ENCODE results near the gene RIN3.
"Not testable (repeated sequence)": the region's sequence is repeated elsewhere in the genome, so short reads cannot be mapped to it uniquely, and the experiment has no call there.

The RIN3 gene

DNA sequence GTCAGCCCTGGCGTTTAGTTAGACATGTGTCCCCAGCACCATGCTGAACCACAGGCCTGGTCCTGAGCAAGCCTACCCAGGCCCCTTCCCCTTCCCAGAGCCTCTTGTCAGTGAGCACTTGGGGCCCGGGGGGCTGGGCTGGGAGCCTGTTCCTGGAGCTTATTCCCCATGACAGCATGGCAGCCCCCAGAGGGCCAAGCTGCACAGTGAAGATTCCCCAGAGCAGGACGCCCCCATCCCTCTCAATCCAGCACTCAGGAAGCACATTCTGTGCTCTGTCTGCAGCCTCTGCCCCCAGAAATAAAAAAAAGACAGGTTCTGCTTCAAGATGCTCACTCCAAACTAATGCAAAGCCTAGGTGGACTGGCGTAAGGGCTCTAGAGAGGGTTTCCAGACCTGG, 117.5 kb downstream of the RIN3 start:
- no peak for DNase-seq

DNA sequence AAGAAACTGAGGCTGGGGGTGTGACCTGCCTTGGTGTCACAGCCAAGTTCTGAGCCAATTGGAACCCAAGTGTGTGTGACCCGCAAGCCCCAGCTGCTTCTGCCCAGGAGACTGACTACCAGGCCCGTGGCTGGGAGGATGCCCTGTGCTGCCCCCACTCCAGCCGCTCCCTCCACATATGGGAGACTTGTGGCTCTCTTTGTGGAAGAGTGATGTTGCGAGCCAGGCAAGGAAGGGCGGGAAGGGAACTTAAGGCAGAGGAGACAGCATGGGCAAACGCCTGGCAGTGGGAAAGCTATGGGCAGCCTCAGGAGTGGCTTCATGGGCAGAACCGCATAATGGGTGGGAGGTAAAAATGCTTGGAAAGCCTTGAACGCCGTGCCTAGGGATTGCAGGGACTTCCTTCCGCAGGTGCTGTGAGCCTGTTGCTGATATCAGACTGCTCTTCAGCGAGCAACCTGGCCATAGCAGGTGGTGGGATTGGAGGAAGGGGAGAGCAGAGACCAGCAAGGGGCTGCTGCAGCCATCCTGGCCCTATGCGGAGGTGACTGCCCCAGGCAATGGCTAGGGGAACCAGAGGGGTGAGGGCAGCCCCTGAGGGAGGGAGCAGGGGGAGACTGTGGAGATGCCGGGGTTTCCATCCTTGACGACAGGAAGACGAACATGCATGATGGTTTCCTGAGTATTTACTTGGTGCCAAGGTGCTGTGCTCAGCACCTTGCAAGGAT, 119.1 kb downstream of the RIN3 start:
- DNase-seq = no peak

DNA sequence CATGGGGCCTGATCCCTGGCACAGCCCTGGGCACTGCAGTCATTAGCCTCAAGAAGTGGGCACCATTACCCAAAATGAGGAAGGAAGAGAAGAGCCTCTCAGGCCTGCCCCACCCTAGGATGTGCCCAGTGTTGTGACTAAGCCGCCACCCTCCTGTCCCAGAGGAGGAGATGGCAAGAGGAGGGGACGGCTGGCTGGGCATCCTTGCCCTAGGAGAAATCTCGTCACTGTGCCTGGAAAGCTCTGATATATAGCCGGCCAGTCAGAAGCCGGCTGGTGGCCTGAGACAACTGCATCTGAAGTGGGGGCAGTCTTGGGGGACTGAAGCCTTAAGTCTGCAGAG, 119.7 kb downstream of the RIN3 start:
- no peak for DNase-seq

DNA sequence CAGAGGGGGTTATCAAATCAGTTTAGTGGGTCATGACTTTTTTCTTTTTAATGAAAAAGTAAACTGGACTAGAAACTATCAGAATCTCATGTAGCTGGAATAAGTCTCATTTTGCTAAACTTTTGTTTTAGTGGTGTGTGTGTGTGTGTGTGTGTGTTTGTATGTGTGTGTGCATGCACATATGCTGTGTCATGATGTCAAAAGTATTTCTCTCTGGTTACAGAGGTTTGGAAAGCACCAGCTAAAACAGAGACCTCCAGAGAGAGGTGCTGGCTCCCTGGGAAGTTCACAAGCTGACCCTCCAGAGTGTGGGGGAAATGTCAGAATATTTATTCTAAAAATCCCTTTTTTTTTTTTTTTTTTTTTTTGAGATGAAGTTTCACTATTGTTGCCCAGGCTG, 120.1 kb downstream of the RIN3 start:
- DNase-seq = no peak

DNA sequence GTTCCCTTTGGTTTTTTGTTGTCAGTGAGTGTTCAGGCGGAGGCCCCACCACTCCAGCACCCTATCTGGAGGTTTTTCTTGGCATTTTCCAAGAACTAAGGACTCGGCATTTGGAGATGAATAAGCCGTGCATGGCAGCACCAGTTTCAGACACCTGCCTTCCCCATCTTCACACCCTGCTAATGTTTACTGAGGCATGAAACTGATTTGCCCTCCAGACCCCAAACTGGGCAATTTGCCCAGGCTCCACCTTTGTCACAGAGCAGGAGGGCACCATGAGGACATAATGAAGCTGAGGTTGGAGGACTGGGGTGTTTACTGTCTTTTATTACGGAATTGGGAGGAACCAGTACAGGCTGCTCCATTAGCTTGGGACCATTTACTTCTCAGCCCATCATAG, 121.5 kb downstream of the RIN3 start:
- peak; percentile 44 for DNase-seq

DNA sequence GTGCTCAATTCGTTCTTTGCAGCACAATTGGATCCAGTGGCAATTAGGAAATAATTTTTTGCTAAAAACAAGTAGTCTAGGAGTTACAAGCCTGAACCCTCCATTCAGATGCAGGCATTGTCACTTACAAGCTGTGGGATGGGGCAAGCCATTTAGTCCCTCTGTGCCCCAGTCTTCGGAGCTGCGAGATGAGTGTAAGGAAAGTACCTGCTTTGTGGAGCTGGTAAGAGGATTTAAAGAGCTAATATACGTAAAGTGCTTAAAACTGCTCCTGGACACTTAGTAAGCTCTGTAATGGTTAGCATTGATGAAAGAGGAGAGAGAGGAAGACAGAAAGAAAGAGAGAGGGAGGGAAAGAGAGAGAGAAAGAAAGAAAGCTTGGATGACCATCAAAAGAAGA, 122.3 kb downstream of the RIN3 start:
- no peak for DNase-seq

DNA sequence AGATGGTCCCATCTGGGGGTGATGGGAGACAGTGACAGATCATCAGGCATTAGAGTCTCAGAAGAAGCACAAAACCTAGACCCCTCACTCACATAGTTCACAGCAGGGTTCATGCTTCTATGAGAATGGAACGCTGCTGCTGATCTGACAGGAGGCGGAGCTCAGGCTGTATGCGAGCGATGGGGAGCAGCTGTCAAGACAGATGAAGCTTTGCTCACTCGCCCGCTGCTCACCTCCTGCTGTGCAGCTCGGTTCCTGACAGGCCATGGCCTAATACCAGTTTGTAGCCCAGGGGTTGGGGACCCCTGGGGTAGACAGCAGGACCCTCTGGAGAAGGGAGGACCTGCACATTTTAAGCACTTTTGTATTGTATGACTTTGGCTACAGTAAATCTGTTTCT, 123.6 kb downstream of the RIN3 start:
- peak; percentile 92 for DNase-seq

DNA sequence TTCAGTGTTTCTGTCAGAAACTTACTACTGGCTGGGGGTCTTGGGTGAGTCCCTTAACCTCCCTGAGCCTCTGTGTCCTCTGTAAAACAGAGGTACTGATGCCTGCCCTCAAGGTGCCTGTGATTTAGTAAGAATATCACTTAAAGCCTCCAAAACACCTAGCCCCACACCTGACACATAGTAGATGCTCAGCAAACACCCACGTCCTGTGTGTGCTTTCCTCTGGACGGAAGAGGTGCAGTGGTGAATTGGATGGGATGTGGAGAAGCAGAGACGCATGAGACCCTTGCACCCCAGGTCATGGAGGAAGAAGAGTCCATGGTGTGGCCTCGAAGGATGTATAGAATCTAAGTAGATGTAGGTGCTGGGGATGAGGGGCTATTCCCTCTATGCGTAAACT, 124.3 kb downstream of the RIN3 start:
- DNase-seq = no peak

DNA sequence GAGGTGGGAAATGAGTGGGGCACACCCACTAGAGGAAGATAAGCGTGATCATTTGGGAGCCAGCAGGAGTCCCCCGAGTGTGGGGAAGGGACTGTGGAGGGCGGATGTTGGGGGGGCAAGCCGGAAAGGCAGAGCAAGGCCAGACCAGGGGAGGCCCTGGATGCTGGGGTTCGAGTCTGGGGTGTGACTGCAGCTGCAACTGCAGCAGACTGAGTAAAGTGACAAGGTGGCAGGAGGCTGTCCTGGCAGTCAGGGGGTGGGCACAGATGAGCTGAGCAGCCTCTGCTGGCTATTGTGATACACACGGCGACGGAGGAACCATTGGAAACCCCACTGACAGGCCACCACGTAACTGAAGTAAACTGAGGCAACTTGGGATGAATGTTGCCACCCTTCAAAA, 124.7 kb downstream of the RIN3 start:
- DNase-seq = no peak

DNA sequence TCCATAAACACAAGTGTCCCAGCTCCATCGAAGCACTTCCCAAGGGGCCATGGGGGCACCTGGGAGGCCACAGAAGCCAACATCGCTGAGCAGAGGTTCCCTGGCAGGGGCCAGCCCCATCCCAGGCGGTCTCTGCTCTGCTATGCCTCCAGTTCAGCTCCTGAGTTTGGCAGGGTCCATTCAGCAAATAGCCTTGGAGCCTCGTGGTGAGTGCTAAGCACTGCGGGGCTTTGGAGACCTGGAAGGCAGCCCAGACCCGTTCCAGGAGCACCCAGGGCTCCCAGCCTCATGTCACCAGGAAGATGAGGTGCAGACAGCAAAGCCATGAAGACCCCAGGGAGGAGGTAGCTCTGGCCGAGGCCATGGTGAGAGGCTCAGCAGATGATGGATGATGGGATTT, 125.3 kb downstream of the RIN3 start:
- no peak for DNase-seq

DNA sequence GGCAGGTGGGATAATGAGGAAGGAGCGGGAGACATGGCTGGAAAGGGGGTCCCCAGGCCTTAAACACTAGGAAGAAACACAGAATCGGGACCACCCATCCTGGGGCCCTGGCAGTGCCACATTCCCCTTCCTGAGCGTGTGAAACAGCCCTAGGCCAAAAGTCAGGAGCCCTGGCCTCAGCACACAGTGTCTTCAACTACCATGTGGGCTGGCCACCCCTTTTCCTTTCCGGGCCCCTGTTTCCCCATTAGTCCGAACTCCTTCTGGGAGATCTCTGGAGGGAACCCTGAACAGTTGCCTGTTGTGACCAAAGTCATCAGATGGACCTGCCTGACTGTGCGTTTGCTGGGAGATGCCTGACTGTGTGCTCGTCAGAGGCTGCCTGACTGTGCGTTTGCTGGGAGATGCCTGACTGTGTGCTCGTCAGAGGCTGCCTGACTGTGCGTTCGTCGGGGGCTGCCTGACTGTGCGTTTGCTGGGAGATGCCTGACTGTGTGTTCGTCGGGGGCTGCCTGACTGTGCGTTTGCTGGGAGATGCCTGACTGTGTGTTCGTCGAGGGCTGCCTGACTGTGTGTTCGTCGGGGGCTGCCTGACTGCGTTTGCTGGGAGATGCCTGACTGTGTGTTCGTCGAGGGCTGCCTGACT, 126.0 kb downstream of the RIN3 start:
- not testable (repeated sequence) for DNase-seq

DNA sequence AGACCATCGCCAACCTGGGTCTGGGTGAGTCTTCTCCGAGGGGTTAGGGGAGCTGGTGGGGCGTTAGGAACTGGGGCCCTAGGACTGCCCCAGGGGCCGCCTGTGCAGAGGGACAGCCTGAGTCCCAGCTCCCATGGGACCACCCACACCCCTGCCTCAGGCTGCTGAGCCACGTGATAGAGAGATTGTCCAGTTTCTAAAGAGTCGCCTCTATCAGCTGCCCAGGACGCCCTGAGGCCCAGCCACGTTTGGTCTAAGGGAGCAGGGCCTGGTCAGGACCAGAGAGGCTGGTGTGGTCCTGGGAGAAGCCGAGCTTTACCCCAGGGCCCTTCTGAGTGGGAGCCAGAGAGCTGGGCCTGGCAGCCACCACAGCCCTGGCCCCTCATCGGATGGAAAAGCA, 127.7 kb downstream of the RIN3 start:
- DNase-seq = no peak

DNA sequence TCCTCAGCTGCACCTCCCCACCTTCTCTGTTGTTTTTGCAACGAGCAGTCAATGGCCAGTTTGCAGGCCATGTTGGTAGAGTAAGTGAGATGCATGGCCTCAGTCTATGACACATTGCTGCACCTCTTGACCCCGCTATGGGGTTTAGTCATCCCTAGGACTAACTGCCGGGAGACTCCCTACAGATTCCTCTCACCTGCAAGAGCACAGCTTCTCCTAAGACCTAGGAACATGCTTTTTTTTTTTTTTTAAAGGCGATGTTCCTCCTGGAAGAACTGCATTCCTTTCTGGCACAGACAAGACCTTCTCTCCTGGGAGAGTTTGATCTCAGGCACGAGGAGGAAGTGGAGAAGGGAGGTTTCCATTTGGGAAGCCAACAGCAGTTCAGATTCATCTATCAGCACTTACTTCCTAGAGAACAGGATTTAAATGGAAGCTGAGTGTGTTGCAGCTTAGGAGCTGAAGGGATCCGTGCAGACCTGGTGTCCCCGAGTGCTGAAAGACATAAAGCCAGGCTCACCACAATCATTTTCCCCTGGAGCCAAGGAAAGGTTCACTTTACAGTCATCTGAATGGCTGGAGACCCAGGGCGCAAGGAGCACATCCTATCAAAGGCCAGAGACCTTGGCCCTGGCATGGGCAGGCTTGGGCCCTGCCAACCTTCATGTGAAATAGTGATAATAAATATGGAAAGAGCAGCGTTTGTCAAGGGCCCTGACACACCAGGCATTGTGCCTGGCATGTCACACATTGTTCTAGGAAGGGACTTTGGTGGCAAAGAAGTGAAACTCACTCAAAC, 130.8 kb downstream of the RIN3 start:
- no peak for DNase-seq

DNA sequence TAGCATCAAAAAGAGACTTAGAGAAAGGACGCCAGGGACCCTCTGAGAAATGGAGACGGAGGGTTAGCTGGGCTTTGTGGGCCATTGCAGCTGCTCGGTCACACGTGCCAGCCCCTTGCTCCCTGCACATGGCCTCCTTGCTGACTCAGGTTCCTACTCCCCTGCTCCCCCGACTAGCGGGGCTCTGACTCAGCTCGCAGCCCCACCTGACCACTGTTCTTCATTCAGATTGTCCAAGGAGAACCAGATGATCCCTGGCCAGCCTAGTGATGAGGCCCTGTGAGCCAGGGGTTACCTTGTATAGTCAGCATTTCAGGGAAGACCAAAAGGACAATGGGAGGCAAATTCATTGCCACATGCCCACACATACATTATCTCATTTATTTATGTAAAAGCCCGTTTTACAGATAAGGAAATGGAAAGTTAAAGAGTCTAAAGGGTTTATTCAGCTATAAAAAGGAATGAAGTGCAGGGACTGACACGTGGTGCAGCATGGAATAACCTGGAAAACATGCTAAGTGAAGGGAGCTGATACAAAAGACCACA, 131.5 kb downstream of the RIN3 start:
- DNase-seq = no peak

DNA sequence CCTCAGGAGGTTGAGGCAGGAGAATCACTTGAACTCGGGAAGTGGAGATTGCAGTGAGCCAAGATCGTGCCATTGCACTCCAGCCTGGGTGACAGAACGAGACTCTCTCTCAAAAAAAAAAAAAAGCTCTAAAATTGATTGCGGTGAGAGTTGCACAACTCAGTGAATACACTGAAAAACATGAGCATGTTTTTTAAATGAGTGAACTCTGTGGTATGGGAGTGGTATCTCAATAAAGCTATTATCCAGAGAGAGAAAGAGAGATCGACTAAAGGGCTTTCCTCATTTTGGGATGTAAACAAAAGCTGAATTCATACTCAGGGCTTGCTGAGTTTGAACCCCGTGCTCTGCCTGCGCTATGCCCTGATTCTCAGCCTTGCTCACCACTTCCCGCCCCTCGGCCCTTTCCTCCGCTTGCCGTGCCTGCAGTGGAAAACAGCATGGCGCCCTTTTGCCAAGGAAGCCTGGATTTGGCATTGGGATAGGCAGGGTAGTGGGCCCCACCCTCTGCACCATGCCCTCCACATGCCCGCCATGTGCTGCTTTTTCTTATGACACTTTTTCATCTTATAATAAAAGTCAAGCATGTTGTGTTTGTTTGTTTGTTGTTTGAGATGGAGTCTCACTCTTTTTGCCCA, 132.4 kb downstream of the RIN3 start:
- DNase-seq = no peak

DNA sequence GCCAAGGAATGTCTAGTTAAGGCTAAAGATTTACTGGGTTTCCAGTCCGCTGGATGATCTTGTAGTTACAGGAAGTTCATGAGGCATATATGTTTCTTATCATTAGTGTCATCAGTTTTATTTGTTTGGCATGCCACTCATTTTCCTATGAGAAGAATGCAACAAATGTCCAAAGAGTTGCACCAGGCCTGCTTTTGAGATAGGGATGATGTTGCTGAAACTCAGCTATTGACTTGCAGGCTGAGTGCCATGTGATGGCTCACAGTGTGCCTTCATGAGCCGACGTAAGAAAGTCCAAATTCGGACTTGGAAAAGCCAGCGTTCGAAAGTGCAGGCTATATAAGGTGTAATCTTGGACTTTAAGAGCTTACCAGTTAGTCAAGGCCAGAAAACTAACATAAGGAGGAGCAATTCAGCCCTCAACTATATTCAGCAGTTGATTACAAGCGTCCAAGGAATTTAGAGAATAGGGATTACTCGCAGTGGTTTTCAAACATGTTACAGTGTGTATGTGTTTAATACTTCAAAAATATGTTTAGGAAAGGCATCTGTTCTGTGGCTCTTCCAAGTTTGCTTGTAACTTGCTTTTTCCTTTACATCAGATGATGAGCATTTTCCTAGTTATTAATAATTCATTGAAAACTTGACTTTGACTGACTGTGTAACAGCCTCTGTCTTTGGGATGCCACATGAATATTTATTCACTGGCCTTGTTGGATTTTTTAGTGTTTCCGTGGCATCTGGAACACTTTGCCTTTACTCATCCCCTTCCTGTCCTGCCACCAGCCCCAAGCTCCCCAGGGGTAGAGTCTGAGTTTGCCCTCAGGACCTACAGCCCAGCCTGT, 133.6 kb downstream of the RIN3 start:
- DNase-seq = no peak

DNA sequence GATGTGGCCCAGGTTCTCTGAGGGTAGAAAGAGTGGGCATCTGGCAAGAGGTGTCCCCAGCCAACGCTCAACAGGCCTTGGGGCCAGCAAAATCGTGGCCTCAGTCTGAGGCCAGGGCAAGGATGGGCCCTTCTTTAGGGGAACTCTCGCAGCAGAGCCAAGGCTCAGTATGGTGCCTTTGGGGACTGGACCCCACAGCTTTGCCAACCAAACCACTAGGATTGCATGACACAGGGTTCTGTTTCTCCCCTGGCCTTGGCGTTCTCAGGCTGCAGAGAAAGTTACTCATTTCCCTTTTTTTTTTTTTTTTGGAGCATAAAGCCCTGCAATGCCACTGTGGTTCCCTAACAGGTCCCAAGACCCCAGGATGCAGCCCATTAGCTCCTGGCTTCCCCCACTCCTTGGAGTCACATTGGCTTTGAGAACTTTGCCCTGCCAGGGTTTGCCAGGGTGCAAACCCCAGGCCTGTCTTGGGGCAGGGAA, 134.3 kb downstream of the RIN3 start:
- DNase-seq = no peak

DNA sequence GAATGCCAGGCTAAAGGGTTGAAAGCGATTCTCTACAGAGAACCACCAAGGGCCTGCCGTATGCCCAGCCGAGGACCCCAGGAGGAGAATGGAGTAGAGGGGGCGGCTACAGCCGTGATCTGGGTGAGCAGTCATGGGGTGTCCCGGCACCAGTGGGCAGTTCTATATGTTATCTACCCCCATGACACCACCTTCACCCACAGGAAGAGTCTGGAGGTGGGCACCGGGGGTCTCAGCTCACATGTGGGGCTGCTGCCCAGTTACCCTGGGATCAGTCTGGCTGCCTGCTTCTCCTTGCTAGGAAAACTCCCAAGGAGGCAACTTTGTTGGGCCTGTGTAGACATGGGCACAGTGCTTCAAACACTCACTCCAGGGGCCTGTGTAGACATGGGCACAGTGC, 135.5 kb downstream of the RIN3 start:
- no peak for DNase-seq

DNA sequence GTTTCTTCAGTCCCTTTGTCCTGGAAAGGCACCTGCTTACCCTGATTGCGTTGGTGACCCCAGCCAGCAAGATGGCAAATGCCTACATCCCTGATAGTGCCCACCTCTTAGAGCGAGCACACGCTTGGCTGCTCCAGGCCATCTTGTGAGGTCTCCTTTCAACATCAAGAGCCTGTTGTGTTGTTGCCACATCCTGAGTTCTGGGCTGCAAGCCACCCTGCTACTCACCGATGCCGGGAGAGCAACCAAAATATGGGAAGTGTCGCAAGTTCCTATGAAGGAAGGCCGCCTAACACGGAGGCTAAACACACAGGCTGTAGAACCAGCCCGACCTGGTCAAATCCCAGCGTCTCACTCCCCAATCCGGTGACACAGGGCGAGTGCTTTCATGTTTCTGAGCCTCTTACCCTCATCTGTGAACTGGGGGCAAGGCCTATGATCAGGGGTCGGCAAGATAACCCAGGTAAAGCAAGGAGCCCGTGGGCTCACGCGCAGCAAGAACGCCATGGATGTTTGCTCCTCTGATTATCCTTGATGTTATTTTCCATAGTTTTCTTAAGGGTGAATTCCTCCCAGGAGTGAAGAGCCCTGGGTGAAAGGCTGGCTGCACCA, 136.5 kb downstream of the RIN3 start:
- no peak for DNase-seq

DNA sequence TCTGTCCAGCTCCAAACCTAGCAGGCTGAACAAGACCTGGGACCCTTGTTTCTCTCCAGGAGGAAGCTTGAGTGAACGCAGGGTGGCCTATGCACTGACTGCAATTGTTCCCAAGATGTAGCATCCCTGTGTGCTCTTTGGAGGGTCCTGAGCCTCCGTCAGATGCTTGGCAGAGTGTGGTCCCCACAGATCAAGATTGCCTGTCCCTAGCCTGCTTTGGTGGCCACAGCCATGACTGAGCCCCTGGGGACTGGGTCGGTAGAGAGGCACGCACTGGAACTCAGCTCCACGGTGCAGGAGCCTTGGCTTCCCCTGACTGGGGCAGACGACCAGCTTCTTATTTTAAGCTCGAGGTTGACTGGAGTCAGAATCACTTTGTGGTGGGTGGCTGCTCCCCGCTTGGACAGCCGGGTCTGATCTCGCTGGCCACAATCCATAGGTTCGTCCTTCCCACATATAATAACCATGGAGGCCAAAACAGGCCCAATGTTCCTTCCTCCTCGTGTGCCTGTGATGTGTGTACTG, 137.1 kb downstream of the RIN3 start:
- no peak for DNase-seq

DNA sequence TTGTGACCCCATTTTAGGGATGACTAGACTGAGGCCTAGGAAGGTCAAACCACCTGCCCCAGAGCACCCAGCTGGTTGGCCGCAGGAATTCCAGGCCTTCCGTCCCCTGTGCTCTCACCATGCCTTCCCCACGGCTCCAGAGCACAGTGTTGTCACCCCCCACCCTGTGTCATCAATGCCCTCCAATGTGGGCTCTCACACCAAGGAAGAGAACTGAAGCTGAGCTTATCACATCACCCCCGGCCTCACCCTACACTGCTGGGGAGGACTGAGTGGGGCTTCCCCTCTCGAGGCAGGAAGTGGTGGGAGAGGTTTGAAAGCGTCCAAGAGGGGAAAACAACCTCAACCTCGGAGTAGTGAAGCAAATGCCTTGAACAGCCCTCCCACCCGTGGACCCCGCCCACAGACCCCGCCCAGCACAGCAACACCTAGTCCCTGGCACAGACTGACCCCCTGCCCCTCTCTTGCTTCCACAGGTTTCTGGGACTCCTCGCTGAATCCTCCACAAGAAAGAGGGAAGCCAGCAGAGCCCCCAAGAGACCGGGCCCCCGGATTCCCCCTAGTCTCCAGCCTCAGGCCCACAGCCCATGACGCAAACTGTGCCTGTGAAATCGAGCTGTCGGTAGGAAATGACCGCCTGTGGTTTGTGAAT, 137.7 kb downstream of the RIN3 start:
- no peak for DNase-seq

All from retina (tissue), 1 donor.